NCI-H510A treated with DMSO at 0.1 percent for 48 hours (cell line): Measurements from ENCODE around the gene ACTL10.
A peak's percentile ranks its signal among the peaks of the same experiment; 100 is the strongest.
"Not testable (repeated sequence)": the region's sequence is repeated elsewhere in the genome, so short reads cannot be mapped to it uniquely, and the experiment has no call there.

Experiments
- DNase-seq: peaks from one replicate; lab custom pipeline; 2025; lab: John Stamatoyannopoulos, UW

Gene ACTL10

GRCh38 chr20:33666293-33667244, at the start of gene ACTL10:
Gene ACTL10, plus strand, starts transcription at chr20:33666943. Its CDS starts 555 bp downstream, at chr20:33667498.
- DNase-seq, result peak; percentile 92

- no peak for DNase-seq
Measured at GRCh38 chr20:33621717-33622400, 44.9 kb upstream of the ACTL10 start.

- DNase-seq, result no peak
Measured at GRCh38 chr20:33622705-33623365, 43.9 kb upstream of the ACTL10 start.

GRCh38 chr20:33624399-33624798, 42.3 kb upstream of the ACTL10 start:
- no peak for DNase-seq

GRCh38 chr20:33626190-33626589, 40.6 kb upstream of the ACTL10 start:
- DNase-seq, result no peak

- no peak for DNase-seq
Measured at GRCh38 chr20:33627577-33628216, 39.0 kb upstream of the ACTL10 start.

- DNase-seq, result no peak
Measured at GRCh38 chr20:33629533-33629932, 37.2 kb upstream of the ACTL10 start.

GRCh38 chr20:33629979-33630378, 36.8 kb upstream of the ACTL10 start:
- DNase-seq, result no peak

GRCh38 chr20:33630507-33630906, 36.2 kb upstream of the ACTL10 start:
- DNase-seq, result no peak

GRCh38 chr20:33631910-33632309, 34.8 kb upstream of the ACTL10 start:
- not testable (repeated sequence) for DNase-seq

GRCh38 chr20:33635341-33635740, 31.4 kb upstream of the ACTL10 start:
- DNase-seq, result no peak

- DNase-seq, result no peak
Measured at GRCh38 chr20:33636776-33637175, 30.0 kb upstream of the ACTL10 start.

- DNase-seq, result no peak
Measured at GRCh38 chr20:33640287-33640686, 26.5 kb upstream of the ACTL10 start.

GRCh38 chr20:33644313-33645071, 22.3 kb upstream of the ACTL10 start:
- DNase-seq, result no peak

- DNase-seq, result no peak
Measured at GRCh38 chr20:33645072-33645358, 21.7 kb upstream of the ACTL10 start.

- no peak for DNase-seq
Measured at GRCh38 chr20:33645396-33645795, 21.3 kb upstream of the ACTL10 start.

- DNase-seq, result no peak
Measured at GRCh38 chr20:33646191-33646590, 20.6 kb upstream of the ACTL10 start.

- not testable (repeated sequence) for DNase-seq
Measured at GRCh38 chr20:33646959-33647602, 19.7 kb upstream of the ACTL10 start.

- peak; percentile 17 for DNase-seq
Measured at GRCh38 chr20:33647603-33648395, 18.9 kb upstream of the ACTL10 start.

- DNase-seq, result peak; percentile 43
Measured at GRCh38 chr20:33648396-33649004, 18.2 kb upstream of the ACTL10 start.
